ENCODE results near the gene ZNF543. TPM values are rescaled to one million over a fixed set of nuclear protein-coding genes. Genes with fewer than 3 reads are reported as not detected.

The ZNF543 gene
- total and polyA plus RNA-seq, 2 of the 8 experiments (the other 6 are each of a cell fraction or from before 2014, with no cell fraction given) = 1.8 to 9.0 TPM

DNA sequence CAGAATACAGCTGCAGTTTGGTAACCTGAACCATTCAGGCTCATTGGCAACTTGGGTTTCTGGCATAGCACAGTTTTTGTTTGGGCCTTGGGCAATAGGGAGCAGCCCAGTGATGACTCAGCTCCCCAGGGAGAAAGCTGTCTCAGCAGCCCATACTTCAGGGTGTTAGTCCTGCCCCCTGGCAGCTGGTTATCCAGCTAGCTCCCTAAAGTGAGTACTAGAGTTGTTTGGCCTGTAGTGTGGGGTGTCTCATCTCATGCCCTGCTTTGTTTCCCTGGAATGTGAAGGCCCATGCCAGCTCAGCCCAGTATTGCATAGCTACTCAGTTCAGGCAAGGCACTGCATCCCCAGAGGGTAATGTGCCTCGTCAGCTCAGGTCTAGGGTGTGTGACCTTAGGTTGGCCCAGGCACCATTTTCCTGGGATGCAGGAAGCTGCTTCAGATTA lies 18.2 kb upstream of the ZNF543 start:
- H4K20me1 ChIP-seq (replicated peaks in 1 of 2; ENCODE audit: control insufficient read depth in 1 of 2, insufficient read depth in 2 of 2, low read length in 2 of 2) = peaks cover 9 to 12% of the 10 kb centered on the region in 2 experiments

More for the DNA sequence above, 18.2 kb upstream of the ZNF543 start:
- no peak overlapping the region for H2BK15ac ChIP-seq (ENCODE audit: low read length)
- H4K91ac ChIP-seq (replicated peaks; ENCODE audit: insufficient read length, low read length) = no peak overlapping the region
- H3K14ac ChIP-seq (ENCODE audit: insufficient read length) = no peak overlapping the region
- 0 out of 2 replicates have a peak overlapping the region, but pooled peaks have one; percentile 33 for H2BK12ac ChIP-seq (ENCODE audit: low read depth, low read length)
- no peak overlapping the region for H2AFZ ChIP-seq (ENCODE audit: low read length)
- H3K4me1 ChIP-seq (replicated peaks in 1 of 4; ENCODE audit: control insufficient read depth in 3 of 4, insufficient read depth in 4 of 4, low read length in 3 of 4) = peaks cover 0 to 4% (median 2%) of the 10 kb centered on the region in 4 experiments; a peak in 2 of 7 replicates
- H3K56ac ChIP-seq (replicated peaks; ENCODE audit: insufficient read length, low read depth, low read length) = no peak overlapping the region
- H3K4ac ChIP-seq (replicated peaks; ENCODE audit: insufficient read length, low read depth, low read length) = no peak overlapping the region
- no peaks in the 10 kb centered on the region for H3K9me3 ChIP-seq (ENCODE audit: insufficient read depth in 2 of 2, low read depth in 1 of 2, low read length in 1 of 2)
- WGBS, 2 experiments (ENCODE audit: extremely low coverage in 1 of 2, insufficient coverage in 1 of 2, insufficient read length in 1 of 2, insufficient replicate concordance in 2 of 2, low coverage in 1 of 2, low lambda C conversion rate in 2 of 2, missing lambda C conversion rate in 1 of 2) = 77% methylated on average over 1 of the region's 1 CpG; no CpG with 5 or more reads in 1 of the 2 experiments
- no peak overlapping the region; the same call in 1 of the 2 replicates for H2AK5ac ChIP-seq (ENCODE audit: low read depth, low read length)
- peak overlapping the region; percentile 49; the same call in 1 of the 2 replicates for H2BK5ac ChIP-seq (ENCODE audit: low read depth, low read length)
- H3K27ac ChIP-seq (ENCODE audit: low read depth, low read length) = no peak overlapping the region
- H3K18ac ChIP-seq (ENCODE audit: extremely low read depth, low read length) = no peak overlapping the region
- H2BK120ac ChIP-seq (replicated peaks; ENCODE audit: low read depth, low read length) = no peak overlapping the region
- H3K36me3 ChIP-seq (ENCODE audit: control insufficient read depth in 2 of 4, insufficient read depth in 4 of 4, low read length in 3 of 4) = peaks cover 0 to 7% (median 0%) of the 10 kb centered on the region in 4 experiments; a peak in 3 of 8 replicates
- H3K23me2 ChIP-seq (ENCODE audit: low read depth, low read length) = no peaks in the 10 kb centered on the region
- H3K9ac ChIP-seq (replicated peaks in 1 of 4; ENCODE audit: extremely low read depth in 1 of 4, low read depth in 3 of 4, low read length in 3 of 4) = no peak overlapping the region
- no peak overlapping the region for H3K4me2 ChIP-seq (ENCODE audit: insufficient read depth in 1 of 2, low read depth in 2 of 2, low read length in 2 of 2)
- no peak for FAIRE-seq
- no peak overlapping the region for H2BK20ac ChIP-seq (ENCODE audit: low read length)
- H3K79me1 ChIP-seq (ENCODE audit: low read depth, low read length) = peaks cover 9% of the 10 kb centered on the region; the same call in 1 of the 2 replicates
- peaks cover 0 to 31% of the 10 kb centered on the region in 2 experiments; a peak in 2 of 4 replicates for H3K79me2 ChIP-seq (ENCODE audit: control insufficient read depth in 1 of 2, insufficient read depth in 2 of 2, low read length in 2 of 2)
- TF ChIP-seq MAX (IDR thresholded peaks at IDR 0.05) = no peak
- TF ChIP-seq BCL11A (IDR thresholded peaks at IDR 0.05; ENCODE audit: low read depth in 2 of 2, low read length in 2 of 2) = no peak
- no peak for TF ChIP-seq KDM4A (IDR thresholded peaks at IDR 0.05; ENCODE audit: low read depth, low read length, severe bottlenecking)
- TF ChIP-seq CBX5 (IDR thresholded peaks at IDR 0.05; ENCODE audit: low read depth, low read length) = no peak
- TF ChIP-seq HDAC6 (IDR thresholded peaks at IDR 0.05; ENCODE audit: low read depth, low read length) = no peak
- TF ChIP-seq SP2 (IDR thresholded peaks at IDR 0.05; ENCODE audit: low read length) = no peak
- TF ChIP-seq CEBPB (IDR thresholded peaks at IDR 0.05; ENCODE audit: low read depth, low read length) = no peak
- TF ChIP-seq RAD21 (IDR thresholded peaks at IDR 0.05 in 1 of 2, conservative IDR thresholded peaks at IDR 0.05 in 1 of 2; ENCODE audit: low read depth in 2 of 2, low read length in 2 of 2) = no peak
- no peak for TF ChIP-seq SIX5 (IDR thresholded peaks at IDR 0.05; ENCODE audit: low read depth, low read length)
- no peak for TF ChIP-seq CREB1 (IDR thresholded peaks at IDR 0.05)
- no peak for TF ChIP-seq CTBP2 (IDR thresholded peaks at IDR 0.05; ENCODE audit: borderline replicate concordance, insufficient read depth, insufficient read length, low read length)
- TF ChIP-seq CBX8 (IDR thresholded peaks at IDR 0.05; ENCODE audit: borderline replicate concordance, low read depth, low read length) = no peak
- TF ChIP-seq JUN (IDR thresholded peaks at IDR 0.05; ENCODE audit: low read depth, low read length) = no peak
- POLR2A ChIA-PET (ENCODE audit: partially characterized antibody) = interaction anchor here (0.6 to 3.0 kb wide), 5 partner anchors 12 to 49 kb away, joined by 3 to 13 read pairs (median 4); partner anchors contain the start of gene ZNF304
- no peak overlapping the region for H4K5ac ChIP-seq (ENCODE audit: insufficient read length, low read depth, low read length)
- H4K8ac ChIP-seq (ENCODE audit: extremely low read depth, insufficient read depth, low read length) = no peak overlapping the region
- CTCF ChIA-PET (ENCODE audit: partially characterized antibody) = interaction anchor here (0.8 to 1.8 kb wide), 7 partner anchors 10 to 198 kb away, joined by 3 to 6 read pairs (median 4); no protein-coding TSS in a partner anchor
- H3K23ac ChIP-seq (ENCODE audit: insufficient read length) = no peak overlapping the region
- no peaks in the 10 kb centered on the region for H3K27me3 ChIP-seq (replicated peaks in 1 of 4; ENCODE audit: control insufficient read depth in 3 of 4, extremely low read depth in 1 of 4, insufficient read depth in 3 of 4, low read length in 3 of 4)
- no peak for DNase-seq (ENCODE audit: low read depth in 1 of 2, low spot score in 2 of 2)
- H3K4me3 ChIP-seq (ENCODE audit: extremely low read depth in 1 of 4, insufficient read depth in 2 of 4, low read depth in 3 of 4, low read length in 4 of 4) = no peak overlapping the region

Data from H1 (cell line).